Measurements from ENCODE around the gene TSACC.
A peak's percentile ranks its signal among the peaks of the same experiment; 100 is the strongest.
"Not testable (repeated sequence)": the region's sequence is repeated elsewhere in the genome, so short reads cannot be mapped to it uniquely, and the experiment has no call there.

The TSACC gene

DNA sequence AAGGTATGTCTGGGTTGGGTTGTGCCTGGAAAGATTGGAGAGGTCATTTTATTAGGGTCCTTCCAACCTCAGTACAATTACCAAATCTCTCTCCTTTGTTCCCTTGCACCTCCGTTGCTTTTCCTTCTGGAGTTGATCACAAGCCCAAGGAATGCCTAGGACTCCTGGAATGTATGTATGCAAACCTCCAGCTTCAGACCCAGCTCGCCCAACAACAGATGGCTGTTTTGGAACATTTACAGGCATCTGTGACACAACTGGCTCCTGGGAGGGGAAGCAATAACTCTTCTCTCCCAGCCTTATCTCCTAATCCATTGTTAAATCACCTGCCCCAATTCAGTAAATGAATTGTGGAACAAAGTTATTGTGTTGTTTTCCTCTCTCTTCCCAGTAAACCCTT, 8.3 kb downstream of the TSACC start:
- DNase-seq (ENCODE audit: low spot score): no peak

DNA sequence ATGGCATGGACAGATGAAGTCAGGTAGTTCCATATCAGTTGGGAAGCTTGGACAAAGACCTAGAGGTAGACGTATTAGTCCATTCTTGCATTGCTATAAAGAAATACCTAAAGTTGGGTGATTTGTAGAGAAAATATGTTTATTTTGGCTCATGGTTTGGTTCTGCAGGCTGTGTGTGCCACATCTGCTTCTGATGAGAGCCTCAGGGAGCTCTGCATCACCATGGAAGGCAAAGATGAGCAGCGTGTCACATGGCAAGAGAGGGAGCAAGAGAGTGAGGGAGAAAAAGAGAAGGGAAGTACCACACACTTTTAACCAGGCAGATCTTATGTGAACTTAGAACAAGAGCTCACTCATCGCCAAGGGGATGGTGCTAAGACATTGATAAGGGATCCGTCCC, 9.0 kb downstream of the TSACC start:
- DNase-seq (ENCODE audit: low spot score): peak; percentile 4

DNA sequence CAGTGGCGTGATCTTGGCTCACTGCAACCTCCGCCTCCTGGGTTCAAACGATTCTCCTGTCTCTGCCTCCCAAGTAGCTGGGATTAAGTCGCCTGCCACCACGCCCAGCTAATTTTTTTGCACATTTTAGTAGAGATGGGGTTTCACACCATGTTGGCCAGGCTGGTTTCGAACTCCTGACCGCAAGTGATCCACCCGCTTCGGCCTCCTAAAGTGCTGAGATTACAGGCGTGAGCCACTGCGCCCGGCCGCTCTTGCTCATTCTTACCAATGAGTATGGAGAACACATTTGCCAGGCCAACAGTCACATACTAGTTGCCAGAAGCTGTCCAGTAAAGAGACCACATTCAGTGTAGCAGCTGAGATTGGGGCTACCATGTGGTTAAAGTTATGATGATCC, 14.2 kb downstream of the TSACC start:
- not testable (repeated sequence) for DNase-seq (ENCODE audit: low spot score)

DNA sequence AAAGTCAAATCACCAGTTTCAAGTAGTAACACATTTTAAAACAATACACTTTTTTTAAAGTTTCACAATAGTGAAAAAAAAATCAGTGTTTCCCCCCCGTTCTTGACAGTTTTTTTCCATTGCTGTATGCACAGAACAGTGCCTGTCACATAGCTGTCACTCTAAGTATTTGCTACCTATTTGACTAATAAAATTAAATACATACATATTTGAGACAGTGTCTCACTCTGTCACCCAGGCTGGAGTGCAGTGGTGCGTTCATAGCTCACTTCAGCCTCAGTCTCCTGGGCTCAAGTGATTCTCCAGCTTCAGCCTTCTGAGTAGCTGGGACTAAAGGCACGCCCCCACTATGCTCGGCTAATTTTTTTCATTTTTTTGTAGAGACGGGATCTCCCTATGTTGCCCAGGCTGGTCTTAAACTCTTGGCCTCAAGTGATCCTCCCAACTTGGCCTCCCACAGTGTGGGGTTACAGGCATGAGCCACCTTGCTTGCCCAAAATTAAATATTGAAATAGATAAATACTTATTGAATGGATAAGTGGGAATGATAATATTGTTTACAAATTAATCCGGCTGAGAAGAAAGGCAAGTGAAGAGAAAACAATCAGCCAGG, 18.0 kb downstream of the TSACC start:
- no peak for DNase-seq (ENCODE audit: low spot score)

DNA sequence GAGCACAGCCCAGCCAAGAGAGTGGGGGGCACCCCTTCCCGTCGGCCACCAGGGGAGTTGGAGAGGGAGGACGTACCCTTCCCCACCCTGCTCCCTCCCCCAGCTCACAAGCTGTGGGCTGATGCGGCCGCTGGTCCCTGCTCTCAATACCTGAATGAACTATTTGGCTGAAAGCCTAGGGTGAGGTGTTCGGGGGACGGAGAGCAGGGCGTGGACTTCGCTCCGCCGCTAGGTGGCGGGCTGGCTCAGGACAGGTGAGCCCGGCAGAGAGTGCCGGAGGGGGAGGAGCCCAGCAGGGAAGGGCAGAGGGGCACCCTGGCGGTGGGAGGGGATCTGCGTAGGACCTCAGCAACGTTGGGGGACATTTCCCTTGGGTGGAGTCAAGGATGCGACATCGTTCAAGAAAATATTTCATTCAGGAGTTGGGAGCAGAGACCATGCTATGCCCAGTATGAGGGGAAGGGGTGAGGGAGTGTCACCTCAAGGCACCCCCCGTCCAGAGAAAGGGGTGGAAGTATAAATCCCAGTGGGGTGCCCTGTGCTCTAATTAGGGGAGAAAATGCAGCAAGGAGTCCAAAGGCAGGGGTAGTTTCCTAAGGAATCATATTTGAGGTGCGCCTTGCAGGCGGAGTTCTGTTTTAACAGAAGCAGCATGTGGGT, 18.7 kb downstream of the TSACC start:
- no peak for DNase-seq (ENCODE audit: low spot score)

DNA sequence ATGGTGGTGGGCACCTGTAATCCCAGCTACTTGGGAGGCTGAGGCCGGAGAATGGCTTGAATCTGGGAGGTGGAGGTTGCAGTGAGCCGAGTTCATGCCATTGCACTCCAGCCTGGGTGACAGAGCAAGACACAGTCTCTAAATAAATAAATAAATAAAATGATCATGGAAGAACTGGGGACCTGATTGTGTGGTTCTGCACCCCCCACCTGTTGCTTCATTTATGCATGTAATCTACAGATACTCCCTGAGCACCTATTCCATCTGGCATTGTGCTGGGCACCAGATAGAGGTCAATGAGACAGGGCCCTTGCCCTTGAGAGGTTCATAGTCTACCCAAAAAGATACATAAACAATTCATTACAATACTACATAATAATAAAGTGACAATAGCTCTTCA, 19.7 kb downstream of the TSACC start:
- no peak for DNase-seq (ENCODE audit: low spot score)

DNA sequence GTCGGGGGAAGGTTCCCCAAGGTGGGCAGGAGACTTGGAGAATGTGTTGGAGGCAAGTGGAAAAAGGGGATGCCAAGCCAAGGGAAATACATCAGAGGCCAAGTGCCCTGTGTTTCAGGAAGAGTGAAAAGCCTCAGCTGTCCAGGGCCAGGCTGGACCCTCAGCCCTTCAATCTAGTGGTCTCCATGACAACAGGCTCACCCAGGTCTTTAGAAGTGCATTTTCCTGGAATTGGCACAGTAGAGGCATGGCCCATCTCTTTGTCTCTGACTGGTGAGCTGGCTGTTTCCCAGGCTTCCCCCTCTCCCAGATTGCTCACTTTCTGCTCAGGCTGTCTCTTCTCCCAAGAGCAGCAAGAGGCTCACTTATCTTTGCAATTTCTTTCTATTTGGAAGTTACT, 20.3 kb downstream of the TSACC start:
- no peak for DNase-seq (ENCODE audit: low spot score)

DNA sequence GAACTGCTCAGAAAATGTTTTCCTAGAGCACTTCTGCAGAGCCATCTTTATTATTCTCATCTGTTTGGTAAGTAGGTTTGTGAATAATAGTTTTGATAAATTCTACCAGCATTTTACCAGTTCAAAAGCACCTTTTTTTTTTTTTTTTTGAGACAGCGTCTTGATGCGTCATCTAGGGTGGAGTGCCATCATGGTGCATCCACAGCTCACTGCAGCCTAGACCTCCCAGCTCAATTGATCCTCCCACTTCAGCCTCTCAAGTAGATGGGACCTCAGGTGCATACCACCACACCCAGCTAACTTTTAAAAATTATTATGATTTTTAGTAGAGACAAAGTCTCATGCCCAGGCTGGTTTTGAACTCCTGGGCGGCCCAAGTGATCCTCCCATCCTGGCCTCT, 20.9 kb downstream of the TSACC start:
- no peak for DNase-seq (ENCODE audit: low spot score)

DNA sequence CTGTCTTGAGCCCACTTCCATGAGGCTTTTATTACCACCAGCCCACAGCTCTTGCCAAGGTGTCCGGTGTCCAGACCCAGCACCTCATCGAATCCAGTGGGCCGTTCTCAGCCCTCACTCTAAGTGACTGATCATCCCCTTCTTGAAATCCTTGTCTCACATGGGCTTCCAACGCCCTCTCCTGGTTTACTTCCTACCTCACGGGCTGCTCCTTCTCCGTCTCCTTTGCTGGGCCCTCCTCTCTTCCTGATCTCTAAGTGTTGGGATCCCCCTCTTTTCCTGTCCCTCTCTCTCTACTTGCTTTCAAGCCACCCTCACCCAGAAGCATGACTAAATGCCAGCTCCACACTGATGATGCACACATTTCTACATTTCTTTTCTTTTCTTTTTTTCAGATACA, 21.6 kb downstream of the TSACC start:
- no peak for DNase-seq (ENCODE audit: low spot score)

DNA sequence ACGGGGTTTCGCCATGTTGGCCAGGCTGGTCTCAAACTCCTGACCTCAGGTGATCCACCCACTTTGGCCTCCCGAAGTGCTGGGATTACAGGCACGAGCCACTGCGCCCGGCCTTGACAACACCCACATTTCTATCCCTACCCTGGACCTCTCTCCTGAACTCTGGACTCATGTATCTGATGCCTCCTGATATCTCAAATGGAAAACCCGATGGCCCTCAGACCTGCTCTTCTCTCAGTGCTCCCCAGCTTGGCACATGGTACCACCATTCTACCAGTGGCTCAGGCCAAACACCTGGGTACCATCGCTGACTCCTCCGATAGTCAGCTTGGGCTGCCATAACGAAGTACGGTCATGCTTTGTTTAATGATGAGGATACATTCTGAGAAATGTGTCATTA, 22.2 kb downstream of the TSACC start:
- DNase-seq (ENCODE audit: low spot score): no peak

DNA sequence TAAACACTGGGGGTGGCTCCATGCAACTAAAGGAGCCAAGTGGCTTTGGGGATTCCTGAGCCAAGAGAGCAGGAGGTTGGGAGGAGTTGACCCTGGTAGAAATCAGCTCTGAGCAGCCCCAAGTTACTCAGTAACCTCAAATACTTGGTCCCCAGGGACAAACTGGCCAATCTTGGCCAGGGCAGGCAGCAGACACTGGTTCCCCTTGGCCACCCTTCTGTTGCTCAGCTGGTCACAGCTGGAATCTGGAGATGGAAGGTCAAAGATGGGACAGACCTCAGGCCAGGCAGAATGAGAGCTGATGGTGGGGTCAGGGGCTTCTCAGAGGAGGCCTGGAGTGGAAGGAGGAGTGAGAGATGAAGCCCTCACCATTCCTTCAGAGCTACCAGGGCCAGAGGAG, 27.4 kb downstream of the TSACC start:
- DNase-seq (ENCODE audit: low spot score): no peak

DNA sequence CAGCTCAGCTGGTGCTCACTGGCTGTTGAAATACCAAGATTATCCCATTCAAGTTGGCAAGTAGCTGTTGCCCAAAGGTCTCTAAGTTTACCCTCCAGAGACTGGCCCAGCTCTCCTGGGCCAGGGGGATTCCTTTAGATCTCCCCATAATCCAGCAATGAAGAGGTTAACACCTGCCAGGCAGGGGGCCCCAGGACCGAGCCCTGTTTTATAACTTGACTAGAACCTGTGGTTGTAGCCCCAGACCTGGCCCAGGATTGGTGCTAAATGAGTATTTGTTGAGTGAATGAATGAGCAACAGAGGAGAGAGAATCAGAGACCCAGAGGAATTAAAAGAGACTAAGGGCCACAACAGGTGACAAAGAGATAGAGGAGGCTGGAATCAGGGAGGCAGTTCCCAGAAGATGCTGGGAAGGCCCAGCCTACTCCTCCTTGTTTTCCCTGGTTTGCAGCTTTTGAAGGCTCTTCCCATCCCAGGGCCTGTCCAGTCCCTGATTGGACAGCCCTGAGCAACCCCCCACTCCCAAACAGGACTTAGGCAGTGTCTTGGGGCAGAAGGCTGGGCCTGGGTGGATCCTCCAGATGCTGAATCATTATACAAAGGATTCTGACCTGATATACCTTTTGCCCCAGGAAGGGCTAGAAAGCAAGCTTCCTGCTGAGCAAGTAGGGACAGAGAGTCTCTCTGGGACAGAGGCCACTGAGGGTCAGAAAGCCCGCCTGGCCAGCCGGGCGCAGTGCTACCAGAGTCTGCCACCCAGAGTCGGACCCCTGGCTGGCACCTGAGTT, 28.2 kb downstream of the TSACC start:
- no peak for DNase-seq (ENCODE audit: low spot score)

DNA sequence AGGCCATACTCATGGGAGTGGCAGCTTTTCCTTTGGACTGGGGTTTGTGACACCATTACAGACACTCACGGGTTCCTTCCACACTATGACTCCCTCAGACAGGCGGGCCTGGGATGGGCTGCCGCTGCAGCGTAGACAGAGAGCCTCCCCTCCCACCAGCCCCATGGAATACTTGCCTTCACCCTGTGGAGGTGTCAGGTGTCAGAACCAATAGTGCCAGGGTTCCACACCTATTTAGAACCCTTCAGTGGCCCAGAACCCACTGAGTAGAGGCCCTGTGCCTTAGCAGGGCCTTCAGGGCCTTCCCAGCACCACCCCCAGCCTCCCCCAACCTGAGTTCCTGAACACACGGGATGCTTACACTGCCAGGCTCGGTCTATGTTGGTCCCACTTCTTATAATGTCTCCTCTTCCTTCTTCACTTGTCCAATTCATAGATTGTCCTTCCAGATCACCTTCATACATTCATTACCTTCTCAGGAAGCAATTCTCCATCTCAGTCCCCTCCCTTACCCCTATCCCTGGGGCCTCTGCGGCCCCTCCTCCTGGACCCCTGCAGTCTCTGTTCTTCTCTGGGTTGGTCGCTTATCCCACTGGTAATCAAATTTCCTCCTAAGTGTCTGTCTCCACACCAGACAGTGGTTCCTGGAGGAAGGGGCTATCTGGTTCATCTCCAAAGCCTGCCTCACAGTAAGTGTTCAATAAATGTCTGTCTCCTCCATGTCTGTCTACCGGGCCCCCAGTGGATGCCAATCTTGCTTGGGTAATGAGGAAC, 29.2 kb downstream of the TSACC start:
- DNase-seq (ENCODE audit: low spot score): no peak

DNA sequence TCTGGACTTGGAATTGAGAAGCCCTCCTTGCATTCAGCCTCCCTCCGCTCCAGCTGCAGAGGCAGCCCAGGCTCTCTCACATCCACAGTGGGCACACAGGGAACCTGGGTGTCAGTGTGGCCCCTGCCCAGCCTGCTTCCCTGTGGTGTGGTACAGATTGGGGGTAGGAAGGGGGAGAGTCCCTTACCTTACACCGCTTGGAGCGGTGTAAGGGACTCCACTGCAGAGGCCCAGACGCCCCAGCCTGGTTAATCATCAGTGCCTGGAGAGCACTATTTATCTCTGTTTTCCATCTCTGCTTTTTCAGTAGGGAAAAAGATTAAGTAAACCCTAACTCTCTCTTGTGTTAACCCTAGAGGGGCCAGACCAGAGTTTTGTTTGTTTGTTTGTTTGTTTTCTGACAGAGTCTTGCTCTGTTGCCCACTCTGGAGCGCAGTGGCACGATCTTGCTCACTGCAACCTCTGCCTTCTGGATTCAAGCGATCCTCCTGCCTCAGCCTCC, 29.9 kb downstream of the TSACC start:
- no peak for DNase-seq (ENCODE audit: low spot score)

DNA sequence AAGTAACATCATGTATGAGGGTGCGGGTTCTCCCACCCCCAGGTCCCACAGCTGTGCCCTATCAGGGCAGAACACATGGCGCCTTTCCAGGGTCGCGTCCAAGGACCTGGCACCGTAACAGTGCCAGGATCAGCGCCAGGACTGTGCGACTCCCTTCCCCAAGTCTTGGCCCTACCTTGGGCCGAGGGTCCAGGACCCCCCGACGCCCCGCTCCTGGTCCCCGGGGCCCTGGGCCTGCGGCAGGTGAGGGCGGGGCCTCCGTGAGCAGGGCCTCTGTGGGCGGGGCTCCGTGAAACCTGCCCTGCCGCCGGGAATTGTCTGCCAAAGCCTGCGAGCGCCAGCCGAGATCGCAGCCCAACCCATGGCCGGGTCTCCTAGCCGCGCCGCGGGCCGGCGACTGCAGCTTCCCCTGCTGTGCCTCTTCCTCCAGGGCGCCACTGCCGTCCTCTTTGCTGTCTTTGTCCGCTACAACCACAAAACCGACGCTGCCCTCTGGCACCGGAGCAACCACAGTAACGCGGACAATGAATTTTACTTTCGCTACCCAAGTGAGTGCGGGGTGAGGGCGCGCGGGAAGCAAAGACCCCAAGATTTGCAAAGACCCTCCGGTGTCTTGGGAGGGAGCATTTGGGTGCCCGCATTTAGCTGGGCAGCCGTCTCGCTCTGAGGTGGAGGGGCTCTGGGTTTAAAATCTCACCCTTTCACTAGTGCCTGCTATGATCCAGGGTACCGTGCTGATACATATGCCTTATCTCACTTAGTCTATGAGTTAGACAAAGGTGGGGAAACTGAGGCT, 30.8 kb downstream of the TSACC start, which contains the start of gene RHBG:
Gene RHBG, plus strand, starts transcription at position 323 of the 796 bp plus-strand sequence. Its CDS starts 39 bp downstream, at position 362.
- no peak for DNase-seq (ENCODE audit: low spot score)

DNA sequence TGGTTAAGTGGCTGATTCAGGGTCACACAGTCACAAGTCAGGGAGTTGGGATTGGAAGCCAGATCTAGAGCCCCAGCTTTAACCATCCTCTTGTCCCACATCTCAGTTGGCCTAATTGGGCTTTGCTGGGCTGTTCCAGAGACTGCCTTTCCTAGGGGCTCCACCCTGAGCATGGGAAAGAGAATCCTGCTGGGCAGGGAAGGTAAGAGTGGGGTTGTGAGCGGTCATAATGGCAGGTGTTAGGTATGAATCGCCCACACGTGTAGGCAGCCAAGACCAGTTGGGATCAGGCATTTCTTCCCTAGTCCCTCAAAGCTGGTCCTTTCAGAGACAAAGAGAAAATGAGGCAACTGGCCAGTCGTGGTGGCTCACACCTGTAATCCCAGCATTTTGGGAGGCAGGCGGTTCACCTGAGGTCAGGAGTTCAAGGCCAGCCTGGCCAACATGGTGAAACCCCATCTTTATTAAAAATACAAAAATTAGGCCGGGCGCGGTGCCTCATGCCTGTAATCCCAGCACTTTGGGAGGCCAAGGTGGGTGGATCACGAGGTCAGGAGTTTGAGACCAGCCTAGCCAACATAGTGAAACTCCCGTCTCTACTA, 31.5 kb downstream of the TSACC start:
- DNase-seq (ENCODE audit: low spot score): not testable (repeated sequence)

DNA sequence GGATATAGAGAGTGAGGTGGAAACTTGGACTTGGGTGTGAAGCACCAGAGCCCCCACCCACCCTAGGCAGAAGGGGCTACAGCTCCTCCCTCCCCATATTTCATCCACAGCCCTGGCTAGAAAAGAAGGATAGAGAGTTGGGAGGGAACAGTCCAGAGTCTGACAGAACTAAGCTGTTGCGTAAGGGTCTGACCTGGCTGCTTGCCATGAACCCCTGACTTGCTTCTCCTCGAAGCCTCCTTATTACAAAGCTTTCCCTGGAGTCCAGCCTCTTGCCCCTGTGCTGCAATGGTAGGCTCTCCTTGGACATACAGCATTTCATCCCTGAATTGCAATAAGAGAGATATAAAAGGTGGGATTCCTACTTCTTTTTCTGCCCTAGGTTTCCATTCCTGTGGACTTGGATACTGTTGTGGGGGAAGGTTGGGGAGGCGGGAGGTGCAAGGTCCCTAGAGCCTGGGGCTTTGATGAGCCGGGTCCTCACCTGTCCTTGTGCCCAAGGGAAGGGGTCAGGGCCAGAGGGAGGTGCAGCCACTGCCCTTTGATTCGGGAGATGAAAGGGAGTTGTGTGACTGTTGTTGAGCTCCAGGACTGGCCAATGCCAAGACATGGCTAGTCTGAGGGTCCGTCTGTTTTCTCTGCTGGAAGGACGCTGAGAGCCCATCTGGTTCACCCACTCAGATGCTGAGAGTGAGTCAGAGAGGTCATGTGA, 33.4 kb downstream of the TSACC start:
- no peak for DNase-seq (ENCODE audit: low spot score)

DNA sequence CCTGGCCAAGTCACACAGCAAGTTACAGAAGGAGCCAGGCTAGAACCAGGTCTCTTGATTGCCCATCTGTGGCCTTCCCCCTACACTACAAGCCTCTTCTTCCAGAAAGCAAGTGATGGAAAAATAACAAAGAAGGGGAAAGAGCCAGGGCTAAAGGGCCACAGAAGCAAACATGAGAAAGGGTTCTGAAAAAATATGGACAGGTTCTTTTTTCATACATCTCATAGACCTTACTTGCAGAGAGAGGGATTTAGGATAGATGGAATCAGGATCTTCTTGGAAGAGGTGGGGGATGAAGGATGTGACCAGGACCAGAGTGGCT, 33.9 kb downstream of the TSACC start:
- DNase-seq (ENCODE audit: low spot score): no peak

DNA sequence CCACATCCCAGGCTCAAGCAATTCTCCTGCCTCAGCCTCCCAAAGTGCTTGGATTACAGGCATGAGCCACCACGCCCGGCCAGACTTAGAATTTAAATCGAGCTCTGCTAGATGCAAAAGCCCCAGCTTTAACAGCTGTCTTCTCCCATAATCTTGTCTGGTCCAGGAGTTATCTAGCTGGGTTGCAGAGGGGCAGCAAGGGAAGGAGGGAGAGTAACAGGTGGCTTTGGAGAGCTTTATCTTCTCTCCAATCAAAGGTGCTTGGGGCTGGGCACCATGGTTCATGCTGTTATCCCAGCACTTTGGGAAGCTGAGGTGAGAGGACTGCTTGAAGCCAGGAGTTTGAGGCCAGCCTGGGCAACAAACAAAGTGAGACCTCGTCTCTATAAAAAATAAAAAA, 34.5 kb downstream of the TSACC start:
- DNase-seq (ENCODE audit: low spot score): no peak

DNA sequence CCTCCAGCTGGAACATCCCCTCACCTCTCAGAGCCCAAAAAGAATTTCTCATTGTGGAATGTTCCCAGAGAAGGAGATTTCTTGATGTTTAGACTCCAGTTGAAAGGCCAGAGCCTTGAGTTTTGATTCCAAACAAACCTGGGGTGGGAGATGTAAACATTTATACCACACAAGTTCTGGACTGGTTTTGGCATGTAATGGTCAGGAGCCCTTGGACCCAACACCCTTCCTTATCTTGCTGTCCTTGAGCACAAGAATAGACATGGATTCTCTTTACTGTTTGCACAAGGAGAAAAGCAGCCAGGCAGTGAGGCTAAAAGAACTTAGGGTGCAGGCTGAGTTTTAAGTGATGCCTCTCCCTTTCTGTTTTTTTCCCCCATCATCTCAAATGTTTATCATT, 35.2 kb downstream of the TSACC start:
- DNase-seq (ENCODE audit: low spot score): no peak

DNA sequence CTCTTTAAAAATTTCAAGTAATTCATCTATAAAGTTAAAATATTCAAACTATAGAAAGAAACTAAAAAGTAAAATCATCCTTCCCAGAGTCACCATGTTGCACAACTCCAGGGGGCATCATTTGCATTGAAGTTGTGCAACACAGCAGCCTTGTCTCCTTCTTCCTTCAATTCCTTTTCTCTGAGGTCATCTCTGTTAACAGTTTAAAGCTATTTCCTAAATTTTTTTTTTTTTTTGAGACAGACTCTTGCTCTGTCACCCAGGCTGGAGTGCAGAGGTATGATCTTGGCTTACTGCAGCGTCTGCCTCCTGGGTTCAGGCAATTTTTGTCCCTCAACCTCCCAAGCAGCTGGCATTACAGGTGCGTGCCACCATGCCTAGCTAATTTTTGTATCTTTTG, 37.8 kb downstream of the TSACC start:
- DNase-seq (ENCODE audit: low spot score): no peak

Data from left forelimb (tissue), 1 donor.